HepG2 (cell line): ENCODE results near the gene PLD1. TPM values are rescaled to one million over a fixed set of nuclear protein-coding genes. Genes with fewer than 3 reads are reported as not detected.

Experiments used
- ATAC-seq: fragments of 200-7000 bp; cut with Tn5 transposase; 3 replicates; pipeline ENCODE4 v1.9.1; 2020; ENCODE audit warnings: mild to moderate bottlenecking, moderate library complexity
- BruUV-seq: library from RNA; stranded (reverse); fragments of 400-500 nt; replicated peaks from 2 replicates; lab custom pipeline; 2021; lab: Mats Ljungman, UMichigan
- CTCF ChIA-PET: fragments of 300-600 bp; formaldehyde crosslinking; extraction: SDS; loops from one replicate; lab custom pipeline; 2021; ENCODE audit warnings: low total read pairs, inconsistent platforms, low intra/inter-chr PET ratio; lab: Yijun Ruan, JAX
- POLR2A ChIA-PET: fragments of 350-600 bp; sonication (Branson Sonifier 250); formaldehyde crosslinking; loops from one replicate; lab custom pipeline; 2020; ENCODE audit warnings: antibody characterized with exemption, inconsistent platforms; lab: Yijun Ruan, JAX
- DNase-seq: peaks from one replicate; pipeline ENCODE4 v3.0.0-alpha.2; 2015; ENCODE audit warnings: low spot score
- FAIRE-seq: peaks from 3 replicates; lab custom pipeline; 2011; peaks lifted over from hg19 to GRCh38; lab: Jason Lieb, UNC
- H2AFZ ChIP-seq: one replicate; pipeline ENCODE4 v1.6.1; 2011; ENCODE audit warnings: low read length, inconsistent platforms
- H3K27ac ChIP-seq: fragments of 300-600 bp; 3 replicates; pipeline ENCODE4 v1.8.0; 2011; ENCODE audit warnings: mixed run types, mild to moderate bottlenecking, mixed read lengths, low read length, inconsistent platforms; ENCODE audit not compliant: insufficient read depth; ENCODE audit errors: extremely low read length
- H3K27me3 ChIP-seq, 2 experiments: fragments of 200-600 bp in 1 of 2; 2 replicates in 1 of 2; 3 replicates in 1 of 2; pipeline versions ENCODE4 v1.6.0 to v1.8.0; 2011; ENCODE audit warnings: low read length in 2 of 2, mild to moderate bottlenecking in 2 of 2, moderate library complexity in 2 of 2, inconsistent platforms in 1 of 2; ENCODE audit not compliant: insufficient read depth in 2 of 2, control insufficient read depth in 1 of 2
- H3K36me3 ChIP-seq, 2 experiments: fragments of 200-600 bp in 1 of 2; replicated peaks in 1 of 2; 2 replicates in 1 of 2; 3 replicates in 1 of 2; pipeline versions ENCODE4 v1.5.1 to v1.8.0; 2011; ENCODE audit warnings: low read length in 2 of 2, inconsistent platforms in 1 of 2; ENCODE audit not compliant: insufficient read depth in 2 of 2, control insufficient read depth in 1 of 2
- H3K4me1 ChIP-seq: 2 replicates; pipeline ENCODE4 v1.5.1; 2012; ENCODE audit warnings: low read length, inconsistent platforms; ENCODE audit not compliant: insufficient read depth
- H3K4me2 ChIP-seq: 2 replicates; pipeline ENCODE4 v1.6.0; 2011; ENCODE audit warnings: low read depth, low read length, inconsistent platforms
- H3K4me3 ChIP-seq, 3 experiments: fragments of 200-600 bp in 1 of 3; sonication (generic), shearing (Covaris generic) in 1 of 3; replicated peaks in 1 of 3; 2 replicates each; pipeline ENCODE4 v1.5.1; 2011 to 2016; ENCODE audit warnings: low read length in 3 of 3, inconsistent platforms in 2 of 3, low read depth in 2 of 3, mild to moderate bottlenecking in 2 of 3, control low read depth in 1 of 3, mixed read lengths in 1 of 3; ENCODE audit not compliant: insufficient read depth in 1 of 3
- H3K79me2 ChIP-seq: one replicate; pipeline ENCODE4 v1.6.1; 2011; ENCODE audit warnings: low read length, inconsistent platforms; ENCODE audit not compliant: insufficient read depth
- H3K9ac ChIP-seq: 2 replicates; pipeline ENCODE4 v1.6.0; 2011; ENCODE audit warnings: mild to moderate bottlenecking, low read depth, low read length, inconsistent platforms; ENCODE audit not compliant: insufficient read depth
- H3K9me3 ChIP-seq: 2 replicates; pipeline ENCODE4 v1.5.1; 2012; ENCODE audit warnings: mild to moderate bottlenecking, low read length
- H4K20me1 ChIP-seq: 2 replicates; pipeline ENCODE4 v1.6.0; 2011; ENCODE audit warnings: inconsistent platforms, mild to moderate bottlenecking, low read length, moderate library complexity; ENCODE audit not compliant: insufficient read depth
- IRF1 ChIP-seq: sonication (generic); formaldehyde crosslinking; IDR thresholded peaks from 2 replicates; pipeline ENCODE4 v1.4.0; 2020; ENCODE audit warnings: low read depth, mild to moderate bottlenecking, missing genetic modification reagents
- MTF2 ChIP-seq: sonication (generic); formaldehyde crosslinking; IDR thresholded peaks from 2 replicates; pipeline ENCODE4 v1.5.0; 2020; ENCODE audit warnings: missing genetic modification reagents, borderline replicate concordance
- NCOA5 ChIP-seq: sonication (generic); formaldehyde crosslinking; IDR thresholded peaks from 2 replicates; pipeline ENCODE4 v1.4.0; 2020; ENCODE audit warnings: missing genetic modification reagents
- ZSCAN31 ChIP-seq: sonication (generic); formaldehyde crosslinking; IDR thresholded peaks from 2 replicates; pipeline ENCODE4 v1.5.0; 2020; ENCODE audit warnings: low read depth, mild to moderate bottlenecking, missing genetic modification reagents
- in situ Hi-C: cut with HindIII; loops from 2 replicates; pipeline ENCODE4 v1.10.0; 2017; ENCODE audit warnings: low pct_unique_long_range_greater_than_20kb; ENCODE audit not compliant: extremely low pct_ligation_motif_present
- intact Hi-C: fragments of 100-400 bp; cut with micrococcal nuclease; formaldehyde crosslinking; loops from one replicate; pipeline ENCODE4 v1.10.0; 2022; ENCODE audit not compliant: unreplicated experiment
- polyA plus RNA-seq, 8 experiments: library from polyadenylated mRNA; depleted of rRNA in 3 of 8; stranded (reverse) in 7 of 8; unstranded in 1 of 8; fragments of >200 nt; fragmentation: Illumina TruSeq in 4 of 8; extraction: Trizol in 4 of 8; gene quantifications; 2 replicates each; pipeline versions ENCODE4 v1.2.1 to v1.2.3, GENCODE V29; 2011 to 2016; ENCODE audit warnings: low read depth in 4 of 8, missing spikeins in 1 of 8, mixed read lengths in 1 of 8; ENCODE audit not compliant: insufficient read depth in 1 of 8
- total RNA-seq, 5 experiments: library from RNA; depleted of rRNA; stranded (reverse); fragments of >200 nt; fragmentation: Illumina TruSeq; extraction: Trizol; gene quantifications; 2 replicates each; pipeline ENCODE4 v1.2.3, GENCODE V29; 2016; ENCODE audit warnings: low read depth in 1 of 5
- TF ChIP-seq, protein P1 (sequence below): fragments of 450-650 bp; IDR thresholded peaks from 2 replicates; pipeline ENCODE4 v1.6.1; 2016
- TF ChIP-seq, protein P2 (sequence below): sonication (generic); formaldehyde crosslinking; IDR thresholded peaks from 2 replicates; pipeline ENCODE4 v1.4.0; 2020; ENCODE audit warnings: missing genetic modification reagents
- TF ChIP-seq, protein P3 (sequence below): sonication (generic); formaldehyde crosslinking; IDR thresholded peaks from 2 replicates; pipeline ENCODE4 v1.8.1; 2022; ENCODE audit warnings: low read depth, mild to moderate bottlenecking, missing genetic modification reagents

Gene PLD1
- total and polyA plus RNA-seq, 2 of the 13 experiments (the other 11 are each of a cell fraction or from before 2014, with no cell fraction given) = 27.1 to 59.4 TPM

DNA sequence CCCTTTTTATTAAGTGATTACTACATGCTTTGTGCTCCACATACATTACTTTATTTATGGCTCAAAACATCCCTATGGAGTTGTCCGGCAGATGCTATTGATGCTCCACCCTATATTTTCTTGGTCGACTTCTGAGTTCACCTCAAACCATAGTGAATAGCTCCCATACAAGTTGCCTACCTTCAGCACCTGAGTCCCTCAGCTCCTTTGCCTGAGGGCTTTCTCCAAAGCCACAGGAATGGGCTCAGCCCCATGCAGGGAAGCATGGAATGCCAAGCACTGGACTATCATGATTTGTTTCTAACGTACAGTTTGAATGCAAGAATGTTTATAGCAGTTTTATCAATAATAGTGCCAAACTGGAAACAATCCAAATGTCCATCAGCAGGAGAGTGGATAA, 225.2 kb downstream of the PLD1 start (continued):
- TF ChIP-seq, protein P1, sequence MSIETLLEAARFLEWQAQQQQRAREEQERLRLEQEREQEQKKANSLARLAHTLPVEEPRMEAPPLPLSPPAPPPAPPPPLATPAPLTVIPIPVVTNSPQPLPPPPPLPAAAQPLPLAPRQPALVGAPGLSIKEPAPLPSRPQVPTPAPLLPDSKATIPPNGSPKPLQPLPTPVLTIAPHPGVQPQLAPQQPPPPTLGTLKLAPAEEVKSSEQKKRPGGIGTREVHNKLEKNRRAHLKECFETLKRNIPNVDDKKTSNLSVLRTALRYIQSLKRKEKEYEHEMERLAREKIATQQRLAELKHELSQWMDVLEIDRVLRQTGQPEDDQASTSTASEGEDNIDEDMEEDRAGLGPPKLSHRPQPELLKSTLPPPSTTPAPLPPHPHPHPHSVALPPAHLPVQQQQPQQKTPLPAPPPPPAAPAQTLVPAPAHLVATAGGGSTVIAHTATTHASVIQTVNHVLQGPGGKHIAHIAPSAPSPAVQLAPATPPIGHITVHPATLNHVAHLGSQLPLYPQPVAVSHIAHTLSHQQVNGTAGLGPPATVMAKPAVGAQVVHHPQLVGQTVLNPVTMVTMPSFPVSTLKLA = no peak
- no peak for TF ChIP-seq NCOA5 (CRISPR knock-in tag)
- no peak for TF ChIP-seq MTF2 (CRISPR knock-in tag)

- DNase-seq = no peak
- no peaks in the 10 kb centered on the region for H3K79me2 ChIP-seq
- CTCF ChIA-PET = no interaction called here
- no peak overlapping the region for H3K27ac ChIP-seq
- FAIRE-seq = no peak
- no peak overlapping the region for H2AFZ ChIP-seq
- H3K4me3 ChIP-seq = no peak overlapping the region
- no TSS peak for BruUV-seq
- no peak for TF ChIP-seq ZSCAN31 (CRISPR knock-in tag)
- TF ChIP-seq, protein P2, sequence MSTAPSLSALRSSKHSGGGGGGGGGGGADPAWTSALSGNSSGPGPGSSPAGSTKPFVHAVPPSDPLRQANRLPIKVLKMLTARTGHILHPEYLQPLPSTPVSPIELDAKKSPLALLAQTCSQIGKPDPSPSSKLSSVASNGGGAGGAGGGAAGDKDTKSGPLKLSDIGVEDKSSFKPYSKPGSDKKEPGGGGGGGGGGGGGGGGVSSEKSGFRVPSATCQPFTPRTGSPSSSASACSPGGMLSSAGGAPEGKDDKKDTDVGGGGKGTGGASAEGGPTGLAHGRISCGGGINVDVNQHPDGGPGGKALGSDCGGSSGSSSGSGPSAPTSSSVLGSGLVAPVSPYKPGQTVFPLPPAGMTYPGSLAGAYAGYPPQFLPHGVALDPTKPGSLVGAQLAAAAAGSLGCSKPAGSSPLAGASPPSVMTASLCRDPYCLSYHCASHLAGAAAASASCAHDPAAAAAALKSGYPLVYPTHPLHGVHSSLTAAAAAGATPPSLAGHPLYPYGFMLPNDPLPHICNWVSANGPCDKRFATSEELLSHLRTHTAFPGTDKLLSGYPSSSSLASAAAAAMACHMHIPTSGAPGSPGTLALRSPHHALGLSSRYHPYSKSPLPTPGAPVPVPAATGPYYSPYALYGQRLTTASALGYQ = no peak
- TF ChIP-seq, protein P3, sequence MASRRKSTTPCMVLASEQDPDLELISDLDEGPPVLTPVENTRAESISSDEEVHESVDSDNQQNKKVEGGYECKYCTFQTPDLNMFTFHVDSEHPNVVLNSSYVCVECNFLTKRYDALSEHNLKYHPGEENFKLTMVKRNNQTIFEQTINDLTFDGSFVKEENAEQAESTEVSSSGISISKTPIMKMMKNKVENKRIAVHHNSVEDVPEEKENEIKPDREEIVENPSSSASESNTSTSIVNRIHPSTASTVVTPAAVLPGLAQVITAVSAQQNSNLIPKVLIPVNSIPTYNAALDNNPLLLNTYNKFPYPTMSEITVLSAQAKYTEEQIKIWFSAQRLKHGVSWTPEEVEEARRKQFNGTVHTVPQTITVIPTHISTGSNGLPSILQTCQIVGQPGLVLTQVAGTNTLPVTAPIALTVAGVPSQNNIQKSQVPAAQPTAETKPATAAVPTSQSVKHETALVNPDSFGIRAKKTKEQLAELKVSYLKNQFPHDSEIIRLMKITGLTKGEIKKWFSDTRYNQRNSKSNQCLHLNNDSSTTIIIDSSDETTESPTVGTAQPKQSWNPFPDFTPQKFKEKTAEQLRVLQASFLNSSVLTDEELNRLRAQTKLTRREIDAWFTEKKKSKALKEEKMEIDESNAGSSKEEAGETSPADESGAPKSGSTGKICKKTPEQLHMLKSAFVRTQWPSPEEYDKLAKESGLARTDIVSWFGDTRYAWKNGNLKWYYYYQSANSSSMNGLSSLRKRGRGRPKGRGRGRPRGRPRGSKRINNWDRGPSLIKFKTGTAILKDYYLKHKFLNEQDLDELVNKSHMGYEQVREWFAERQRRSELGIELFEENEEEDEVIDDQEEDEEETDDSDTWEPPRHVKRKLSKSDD (CRISPR knock-in tag) = no peak
- TF ChIP-seq IRF1 (CRISPR knock-in tag) = no peak
- TF ChIP-seq, all 625 proteins: peak for 0
- ATAC-seq = no peak
- in situ Hi-C loops = no loop called here
- H3K9ac ChIP-seq = no peak overlapping the region
- intact Hi-C loops = no loop called here
- no peaks in the 10 kb centered on the region for H3K36me3 ChIP-seq
- no peaks in the 10 kb centered on the region for H3K4me1 ChIP-seq
- H3K27me3 ChIP-seq = 0 out of 5 replicates have a peak, but pooled peaks cover 0 to 2% of the 10 kb centered on the region in 2 experiments
- no peaks in the 10 kb centered on the region for H4K20me1 ChIP-seq
- POLR2A ChIA-PET = no interaction called here
- H3K9me3 ChIP-seq = no peaks in the 10 kb centered on the region
- H3K4me2 ChIP-seq = no peak overlapping the region
These were observed 226.2 kb downstream of the PLD1 start for GRCh38 chr3:171584100-171584499.
